ENCODE results near the gene MAN2C1. TPM values are rescaled to one million over a fixed set of nuclear protein-coding genes. Genes with fewer than 3 reads are reported as not detected.
"Not testable (repeated sequence)": the region's sequence is repeated elsewhere in the genome, so short reads cannot be mapped to it uniquely, and the experiment has no call there.

The MAN2C1 gene
- total and polyA plus RNA-seq, 11 donors = 61.3 to 150 (median 111) TPM

DNA sequence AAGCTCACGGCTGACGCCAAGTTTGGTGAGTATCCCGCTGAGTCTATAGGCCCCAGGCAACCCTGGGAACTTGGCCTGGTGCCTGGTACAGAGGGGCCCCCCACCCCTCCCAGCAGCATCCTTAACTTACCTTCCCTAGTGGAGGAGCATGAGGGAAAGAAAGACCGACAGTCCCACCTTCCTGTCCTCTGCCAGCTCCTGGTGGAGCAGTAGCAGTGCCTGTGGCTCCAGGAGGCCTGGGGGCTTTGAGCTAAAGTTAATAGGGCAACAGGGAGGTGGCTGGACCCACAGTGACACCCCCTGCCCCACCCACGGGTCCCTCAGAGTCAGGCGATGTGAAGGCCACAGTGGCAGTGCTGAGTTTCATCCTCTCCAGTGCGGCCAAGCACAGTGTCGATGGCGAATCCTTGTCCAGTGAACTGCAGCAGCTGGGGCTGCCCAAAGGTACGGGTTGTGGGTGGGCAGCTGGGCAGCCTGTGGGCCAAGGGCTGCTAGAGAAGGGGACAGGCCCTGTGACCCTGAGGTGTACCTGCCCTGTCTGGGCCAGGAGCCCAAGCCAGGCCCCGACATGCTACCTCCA lies 29.7 kb downstream of the MAN2C1 start:
- WGBS, 4 donors = 90 to 96% (median 91%) methylated on average over 8 to 11 of the region's 11 CpGs
- Histone ChIP-seq H3K36me3 (peaks cover 0 to 29% (median 12%) of the 10 kb centered on the region in 9 donors), H3K27me3 (no peaks in the 10 kb centered on the region), H3K9me3 (no peaks in the 10 kb centered on the region), H3K27ac (no peak overlapping the region), H3K4me1 (peaks cover 0 to 19% (median 13%) of the 10 kb centered on the region in 12 donors), H3K4me3 (no peak overlapping the region)
- no peak for TF ChIP-seq POLR2A (IDR thresholded peaks at IDR 0.05)
- TF ChIP-seq, protein P1, sequence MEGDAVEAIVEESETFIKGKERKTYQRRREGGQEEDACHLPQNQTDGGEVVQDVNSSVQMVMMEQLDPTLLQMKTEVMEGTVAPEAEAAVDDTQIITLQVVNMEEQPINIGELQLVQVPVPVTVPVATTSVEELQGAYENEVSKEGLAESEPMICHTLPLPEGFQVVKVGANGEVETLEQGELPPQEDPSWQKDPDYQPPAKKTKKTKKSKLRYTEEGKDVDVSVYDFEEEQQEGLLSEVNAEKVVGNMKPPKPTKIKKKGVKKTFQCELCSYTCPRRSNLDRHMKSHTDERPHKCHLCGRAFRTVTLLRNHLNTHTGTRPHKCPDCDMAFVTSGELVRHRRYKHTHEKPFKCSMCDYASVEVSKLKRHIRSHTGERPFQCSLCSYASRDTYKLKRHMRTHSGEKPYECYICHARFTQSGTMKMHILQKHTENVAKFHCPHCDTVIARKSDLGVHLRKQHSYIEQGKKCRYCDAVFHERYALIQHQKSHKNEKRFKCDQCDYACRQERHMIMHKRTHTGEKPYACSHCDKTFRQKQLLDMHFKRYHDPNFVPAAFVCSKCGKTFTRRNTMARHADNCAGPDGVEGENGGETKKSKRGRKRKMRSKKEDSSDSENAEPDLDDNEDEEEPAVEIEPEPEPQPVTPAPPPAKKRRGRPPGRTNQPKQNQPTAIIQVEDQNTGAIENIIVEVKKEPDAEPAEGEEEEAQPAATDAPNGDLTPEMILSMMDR (IDR thresholded peaks at IDR 0.05) = no peak
- intact Hi-C loops (cut with DNase I) = loop anchor here in 1 of 10 donors (10.0 kb wide), 1 partner anchor 134 kb away; the partner anchor contains the start of gene C15orf39
- DNase-seq (no peak), ATAC-seq (peak in 1 of 4 donors; percentile 2)

DNA sequence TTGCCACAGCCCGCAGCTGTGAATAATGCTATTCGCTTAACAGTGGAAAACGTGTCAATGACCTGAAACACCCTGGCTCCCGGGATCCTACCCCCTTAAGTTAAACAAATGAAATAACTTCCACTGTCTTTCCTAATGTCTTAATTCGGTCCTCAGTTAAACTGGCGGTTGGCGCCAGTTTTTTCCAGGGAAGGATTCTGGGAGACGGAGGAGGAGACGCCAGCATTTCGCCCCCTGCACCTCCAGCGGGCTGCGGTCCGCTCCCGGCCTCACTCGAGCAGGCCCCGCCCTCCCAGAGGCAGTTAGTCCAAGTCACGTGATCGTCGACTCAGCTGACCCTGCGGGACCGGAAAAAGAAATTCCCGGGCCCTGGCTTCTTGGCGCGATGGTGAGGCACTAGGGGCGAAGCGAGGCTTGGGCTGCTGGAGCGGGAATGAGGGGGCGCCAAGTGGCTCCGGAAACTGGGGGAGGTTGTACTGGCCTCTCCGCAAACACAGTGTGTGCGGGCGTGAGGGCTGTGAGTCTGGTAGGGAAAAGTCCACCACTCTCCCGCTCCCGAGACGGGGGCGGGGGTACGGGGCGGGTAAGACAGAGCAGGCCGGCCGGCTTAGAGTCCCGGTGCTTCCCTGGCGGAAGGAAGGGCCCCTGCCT lies 32.6 kb downstream of the MAN2C1 start, which contains the start of gene COMMD4:
Gene COMMD4 (plus strand): TSS at position 359 of the 651 bp plus-strand sequence. CDS start 27 bp downstream, at position 386.
- peak within 1 kb of the TSS; percentile 27 to 90 (median 71) for H3K4me3 ChIP-seq
- DNase-seq = peak; percentile 96 to 98 (median 96)
- H3K36me3 ChIP-seq = peaks cover 0 to 19% (median 6%) of the 10 kb centered on the region in 9 donors
- no peaks in the 10 kb centered on the region for H3K9me3 ChIP-seq
- ATAC-seq = peak; percentile 89 to 96 (median 94)
- peaks cover 0 to 16% (median 13%) of the 10 kb centered on the region in 12 donors for H3K4me1 ChIP-seq
- 0 to 1% (median 1%) methylated on average over 25 to 42 of the region's 42 CpGs for WGBS, 4 donors
- H3K27me3 ChIP-seq = no peaks in the 10 kb centered on the region
- peak within 1 kb of the TSS in 11 of 12 donors; percentile 14 to 77 (median 68) for H3K27ac ChIP-seq
- TF ChIP-seq, protein P1 (IDR thresholded peaks at IDR 0.05) = peak in 1 of 12 donors; percentile 7
- TF ChIP-seq POLR2A (IDR thresholded peaks at IDR 0.05) = peak in 1 of 2 donors; percentile 47
- intact Hi-C loops (cut with DNase I) = loop anchor here in 2 of 10 donors (2.0 to 10.0 kb wide), 2 partner anchors 33 to 131 kb away; partner anchors contain the start of genes C15orf39 (in 1 of the 2) and MAN2C1 (in 1 of the 2)

DNA sequence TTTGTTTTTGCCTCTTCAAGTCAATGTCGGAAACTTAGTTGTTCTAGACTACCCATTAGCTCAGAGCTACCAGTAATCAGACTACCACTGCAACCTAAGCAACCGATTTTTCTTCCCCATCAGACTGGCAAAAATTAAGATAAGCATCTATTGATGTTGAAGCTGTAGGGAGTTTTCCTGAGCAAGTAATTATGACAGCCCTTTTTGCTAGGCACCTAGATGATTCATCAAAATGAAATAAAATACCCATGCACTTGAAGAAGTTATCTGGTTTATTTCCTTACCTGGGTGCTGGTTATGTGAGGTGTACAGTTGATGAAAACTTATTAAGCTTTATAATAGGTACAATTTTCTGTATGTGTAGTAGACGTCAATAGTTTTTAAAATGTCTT lies 33.1 kb downstream of the MAN2C1 start:
- Histone ChIP-seq H3K4me1 (peaks cover 0 to 16% (median 13%) of the 10 kb centered on the region in 12 donors), H3K9me3 (no peaks in the 10 kb centered on the region), H3K27me3 (no peaks in the 10 kb centered on the region), H3K36me3 (peaks cover 0 to 18% (median 5%) of the 10 kb centered on the region in 9 donors), H3K27ac (peak overlapping the region in 9 of 12 donors; percentile 41 to 77 (median 69)), H3K4me3 (peak overlapping the region; percentile 27 to 90 (median 71))
- 42 to 49% (median 45%) methylated on average over 3 of the region's 3 CpGs for WGBS, 4 donors
- DNase-seq (no peak), ATAC-seq (no peak)
- no peak for TF ChIP-seq POLR2A (IDR thresholded peaks at IDR 0.05)
- TF ChIP-seq, protein P1 (IDR thresholded peaks at IDR 0.05) = no peak
- intact Hi-C loops (cut with DNase I) = loop anchor here in 2 of 10 donors (2.0 to 10.0 kb wide), 2 partner anchors 33 to 131 kb away; partner anchors contain the start of genes C15orf39 (in 1 of the 2) and MAN2C1 (in 1 of the 2)

DNA sequence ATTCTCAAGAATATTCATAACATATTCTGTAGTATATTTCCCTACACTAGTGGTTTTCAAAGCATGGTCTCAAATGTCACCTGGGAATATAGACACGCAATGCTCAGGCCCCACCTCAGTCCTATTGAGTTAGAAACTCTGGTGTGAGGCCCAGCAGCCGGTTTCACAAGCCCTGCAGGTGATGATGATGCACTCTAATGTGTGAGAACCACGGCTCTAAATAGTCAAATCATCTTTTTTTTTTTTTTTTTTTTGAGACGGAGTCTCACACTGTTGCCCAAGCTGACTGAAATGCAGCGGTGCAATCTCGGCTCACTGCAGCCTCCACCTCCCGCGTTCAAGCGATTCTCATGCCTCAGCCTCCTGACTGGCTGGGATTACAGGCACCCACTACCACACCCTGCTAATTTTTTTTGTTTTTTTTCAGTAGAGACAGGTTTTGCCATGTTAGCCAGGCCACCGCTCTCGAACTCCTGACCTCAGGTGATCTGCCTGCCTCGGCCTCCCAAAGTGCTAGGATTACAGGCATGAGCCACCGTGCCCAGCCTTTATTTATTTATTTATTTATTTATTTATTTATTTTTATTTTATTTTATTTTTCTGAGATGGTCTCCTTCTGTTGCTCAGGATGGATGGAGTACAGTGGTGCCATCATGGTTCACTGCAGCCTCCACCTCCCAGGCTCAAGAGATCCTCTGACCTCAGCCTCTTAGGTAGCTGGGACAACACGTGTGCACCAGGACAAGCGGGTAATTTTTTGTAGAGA lies 34.6 kb downstream of the MAN2C1 start:
- H3K27me3 ChIP-seq, ATAC-seq, H3K36me3 ChIP-seq, H3K4me3 ChIP-seq, H3K9me3 ChIP-seq, DNase-seq, H3K27ac ChIP-seq: not testable (repeated sequence)
- peaks cover 0 to 16% (median 13%) of the 10 kb centered on the region in 12 donors for H3K4me1 ChIP-seq
- intact Hi-C loops (cut with DNase I) = loop anchor here in 2 of 10 donors (2.0 to 10.0 kb wide), 2 partner anchors 35 to 129 kb away; partner anchors contain the start of genes C15orf39 (in 1 of the 2) and MAN2C1 (in 1 of the 2)
- WGBS, 4 donors = 91 to 94% (median 93%) methylated on average over 15 of the region's 15 CpGs

DNA sequence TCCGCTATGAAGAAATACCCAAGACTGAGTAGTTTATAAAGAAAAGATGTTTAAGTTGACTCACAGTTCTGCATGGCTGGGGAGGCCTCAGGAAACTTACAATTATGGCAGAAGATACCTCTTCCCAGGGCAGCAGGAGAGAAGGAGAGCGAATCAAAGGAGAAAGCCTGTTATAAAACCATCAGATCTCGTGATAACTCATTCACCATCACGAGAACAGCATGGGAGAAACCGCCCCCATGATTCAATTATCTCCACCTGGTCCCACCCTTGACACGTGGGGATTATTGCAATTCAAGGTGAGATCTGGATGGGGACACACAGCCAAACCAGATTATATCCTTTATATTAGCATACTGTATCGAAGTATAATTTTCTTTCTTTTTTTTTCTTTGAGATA lies 36.3 kb downstream of the MAN2C1 start:
- peaks cover 0 to 15% (median 11%) of the 10 kb centered on the region in 12 donors for H3K4me1 ChIP-seq
- H3K4me3 ChIP-seq, H3K36me3 ChIP-seq, H3K27ac ChIP-seq, H3K9me3 ChIP-seq, H3K27me3 ChIP-seq, ATAC-seq, DNase-seq: not testable (repeated sequence)
- WGBS, 4 donors = 75 to 77% (median 76%) methylated on average over 7 of the region's 7 CpGs
- intact Hi-C loops (cut with DNase I) = loop anchor here in 1 of 10 donors (10.0 kb wide), 1 partner anchor 127 kb away; the partner anchor contains the start of gene C15orf39

Measured in heart left ventricle (tissue), 16 donors.